Endothelial cell of umbilical vein (primary cell): Measurements from ENCODE around the gene LMTK2.

Source experiments
- EZH2 ChIP-seq: IDR thresholded peaks from 2 replicates; pipeline ENCODE4 v1.6.1; 2012; ENCODE audit warnings: borderline replicate concordance, low read depth, mild to moderate bottlenecking, moderate library complexity, low read length, inconsistent platforms; ENCODE audit not compliant: severe bottlenecking
- GATA2 ChIP-seq: IDR thresholded peaks from 2 replicates; pipeline ENCODE4 v1.7.0; 2011; ENCODE audit warnings: low read depth, mild to moderate bottlenecking, moderate library complexity, mixed read lengths, low read length; ENCODE audit not compliant: insufficient read length, insufficient read depth
- JUN ChIP-seq: IDR thresholded peaks from 2 replicates; pipeline ENCODE4 v1.6.1; 2011; ENCODE audit warnings: borderline replicate concordance, low read depth; ENCODE audit not compliant: insufficient read length, insufficient read depth
- MAX ChIP-seq: IDR thresholded peaks from 2 replicates; pipeline ENCODE4 v1.6.1; 2011; ENCODE audit not compliant: insufficient read depth, insufficient read length
- MYC ChIP-seq: IDR thresholded peaks from one replicate; pipeline ENCODE4 v1.6.1; 2011; ENCODE audit warnings: mild to moderate bottlenecking, low read depth, low read length
- POLR2A ChIP-seq: IDR thresholded peaks from 2 replicates; pipeline ENCODE4 v1.6.1; 2012; ENCODE audit warnings: low read depth, mild to moderate bottlenecking, control low read depth, low read length
- POLR2AphosphoS5 ChIP-seq: IDR thresholded peaks from 2 replicates; pipeline ENCODE4 v1.6.1; 2012; ENCODE audit warnings: low read depth, mild to moderate bottlenecking, control low read depth, low read length, moderate library complexity; ENCODE audit not compliant: insufficient read depth
- TF ChIP-seq, protein P1 (sequence below), 2 donors: IDR thresholded peaks; 1 replicate in 1 of 2; 2 replicates in 1 of 2; pipeline ENCODE4 v1.5.1; 2011; ENCODE audit warnings: low read length in 2 of 2, mild to moderate bottlenecking in 2 of 2, moderate library complexity in 2 of 2, control low read depth in 1 of 2, inconsistent platforms in 1 of 2, low read depth in 1 of 2; ENCODE audit not compliant: insufficient read depth in 1 of 2; ENCODE audit errors: extremely low read depth in 1 of 2

DNA sequence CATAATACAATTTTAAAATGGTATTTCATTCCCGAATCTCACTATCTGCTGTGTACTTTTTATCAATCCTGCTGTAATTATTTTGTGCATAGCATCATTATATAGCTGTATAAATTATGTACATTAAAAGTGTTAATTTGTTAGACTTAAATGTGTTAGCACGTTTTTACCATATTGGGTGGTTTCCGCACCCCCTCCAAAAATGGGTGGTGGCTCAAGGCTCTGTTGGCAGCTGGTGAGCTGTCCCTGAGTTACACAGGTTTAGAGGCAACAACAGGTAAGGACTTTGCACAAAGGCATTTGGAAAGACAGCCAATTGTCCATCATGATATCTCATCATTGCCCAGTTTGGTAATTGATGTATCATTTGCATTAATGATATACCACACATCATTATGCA lies 18.6 kb upstream of the LMTK2 start:
- TF ChIP-seq, protein P1, sequence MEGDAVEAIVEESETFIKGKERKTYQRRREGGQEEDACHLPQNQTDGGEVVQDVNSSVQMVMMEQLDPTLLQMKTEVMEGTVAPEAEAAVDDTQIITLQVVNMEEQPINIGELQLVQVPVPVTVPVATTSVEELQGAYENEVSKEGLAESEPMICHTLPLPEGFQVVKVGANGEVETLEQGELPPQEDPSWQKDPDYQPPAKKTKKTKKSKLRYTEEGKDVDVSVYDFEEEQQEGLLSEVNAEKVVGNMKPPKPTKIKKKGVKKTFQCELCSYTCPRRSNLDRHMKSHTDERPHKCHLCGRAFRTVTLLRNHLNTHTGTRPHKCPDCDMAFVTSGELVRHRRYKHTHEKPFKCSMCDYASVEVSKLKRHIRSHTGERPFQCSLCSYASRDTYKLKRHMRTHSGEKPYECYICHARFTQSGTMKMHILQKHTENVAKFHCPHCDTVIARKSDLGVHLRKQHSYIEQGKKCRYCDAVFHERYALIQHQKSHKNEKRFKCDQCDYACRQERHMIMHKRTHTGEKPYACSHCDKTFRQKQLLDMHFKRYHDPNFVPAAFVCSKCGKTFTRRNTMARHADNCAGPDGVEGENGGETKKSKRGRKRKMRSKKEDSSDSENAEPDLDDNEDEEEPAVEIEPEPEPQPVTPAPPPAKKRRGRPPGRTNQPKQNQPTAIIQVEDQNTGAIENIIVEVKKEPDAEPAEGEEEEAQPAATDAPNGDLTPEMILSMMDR (IDR thresholded peaks at IDR 0.05; ENCODE audit: extremely low read depth in 1 of 2, insufficient read depth in 1 of 2, low read depth in 1 of 2, low read length in 2 of 2), result no peak
- TF ChIP-seq POLR2A (no peak), MAX (no peak), MYC (no peak), EZH2 (no peak), POLR2AphosphoS5 (no peak), GATA2 (no peak), JUN (no peak)
